AG09309 (cell line): Measurements from ENCODE around the gene DNAJC9.

Experiments
- DNase-seq: peaks from one replicate; pipeline ENCODE4 v3.0.0-alpha.2; 2010; ENCODE audit warnings: low read depth
- H3K4me3 ChIP-seq: 2 replicates; pipeline ENCODE4 v1.5.1; 2011; ENCODE audit warnings: mild to moderate bottlenecking, low read depth, low read length, moderate library complexity; ENCODE audit not compliant: control insufficient read depth
- CTCF ChIP-seq: IDR thresholded peaks from 2 replicates; pipeline ENCODE4 v1.5.1; 2011; ENCODE audit warnings: mild to moderate bottlenecking, low read depth, low read length, inconsistent platforms; ENCODE audit not compliant: insufficient read depth, control insufficient read depth; ENCODE audit errors: missing control alignments

DNAJC9 gene

GRCh38 chr10:73215749-73216148 lies 31.3 kb downstream of the DNAJC9 start:
- DNase-seq, result no peak
- H3K4me3 ChIP-seq, result no peak overlapping the region
- TF ChIP-seq CTCF, result no peak

- no peak for DNase-seq
- TF ChIP-seq CTCF, result no peak
- no peak overlapping the region for H3K4me3 ChIP-seq
Measured at GRCh38 chr10:73211106-73211811, 35.8 kb downstream of the DNAJC9 start.

GRCh38 chr10:73210395-73211105 lies 36.5 kb downstream of the DNAJC9 start:
- H3K4me3 ChIP-seq, result no peak overlapping the region
- DNase-seq, result no peak
- no peak for TF ChIP-seq CTCF

- DNase-seq, result peak; percentile 11
- no peak for TF ChIP-seq CTCF
- H3K4me3 ChIP-seq, result no peak overlapping the region
Measured at GRCh38 chr10:73209705-73210104, 37.4 kb downstream of the DNAJC9 start.

GRCh38 chr10:73207883-73208282 lies 39.2 kb downstream of the DNAJC9 start:
- no peak for DNase-seq
- no peak overlapping the region for H3K4me3 ChIP-seq
- TF ChIP-seq CTCF, result no peak

- no peak overlapping the region for H3K4me3 ChIP-seq
- no peak for TF ChIP-seq CTCF
- DNase-seq, result no peak
Measured at GRCh38 chr10:73206385-73206784, 40.7 kb downstream of the DNAJC9 start.
